GM18511 (cell line): ENCODE measurements around the gene SNX9.
A peak's percentile ranks its signal among the peaks of the same experiment; 100 is the strongest.
"Not testable (repeated sequence)": the region's sequence is repeated elsewhere in the genome, so short reads cannot be mapped to it uniquely, and the experiment has no call there.

ENCODE experiments used
- ATAC-seq: cut with Tn5 transposase; IDR thresholded peaks from one replicate; pipeline ENCODE4 v1.9.1; 2021; ENCODE audit warnings: mild to moderate bottlenecking, moderate library complexity; ENCODE audit not compliant: unreplicated experiment

The SNX9 gene

GRCh38 chr6:157853902-157854502, 31.0 kb downstream of the SNX9 start:
- no peak for ATAC-seq

- ATAC-seq: no peak
Observed at GRCh38 chr6:157855325-157855724, 32.3 kb downstream of the SNX9 start.

DNA sequence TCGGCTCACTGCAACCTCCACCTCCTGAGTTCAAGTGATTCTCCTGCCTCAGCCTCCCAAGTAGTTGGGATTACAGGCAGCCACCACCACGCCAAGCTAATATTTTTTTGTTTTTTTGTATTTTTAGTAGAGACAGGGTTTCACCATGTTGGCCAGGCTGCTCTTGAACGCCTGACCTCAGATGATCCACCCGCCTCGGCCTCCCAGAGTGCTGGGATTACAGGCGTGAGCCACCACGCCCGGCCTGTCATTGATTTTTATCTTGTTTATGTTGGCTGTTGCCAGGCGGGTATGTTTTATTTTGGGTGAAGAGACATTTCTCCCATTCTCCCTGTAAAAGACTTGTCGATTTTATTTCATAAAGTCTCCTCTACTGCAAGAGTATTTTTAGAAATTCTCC, 32.8 kb downstream of the SNX9 start:
- not testable (repeated sequence) for ATAC-seq

DNA sequence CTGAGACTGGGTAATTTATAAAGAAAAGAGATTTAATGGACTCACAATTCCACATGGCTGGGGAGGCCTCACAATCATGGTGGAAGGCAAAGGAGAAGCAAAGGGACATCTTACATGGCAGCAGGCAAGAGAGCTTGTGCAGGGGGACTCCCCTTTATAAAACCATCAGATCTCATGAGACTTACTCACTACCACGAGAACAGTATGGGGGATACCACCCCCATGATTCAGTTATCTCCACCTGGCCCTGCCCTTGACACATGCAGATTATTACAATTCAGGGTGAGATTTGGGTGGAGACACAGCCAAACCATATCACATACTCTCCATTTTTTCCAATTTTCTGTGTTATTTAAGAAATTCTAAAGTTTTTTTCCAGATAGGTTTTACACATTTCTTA, 35.6 kb downstream of the SNX9 start:
- not testable (repeated sequence) for ATAC-seq

DNA sequence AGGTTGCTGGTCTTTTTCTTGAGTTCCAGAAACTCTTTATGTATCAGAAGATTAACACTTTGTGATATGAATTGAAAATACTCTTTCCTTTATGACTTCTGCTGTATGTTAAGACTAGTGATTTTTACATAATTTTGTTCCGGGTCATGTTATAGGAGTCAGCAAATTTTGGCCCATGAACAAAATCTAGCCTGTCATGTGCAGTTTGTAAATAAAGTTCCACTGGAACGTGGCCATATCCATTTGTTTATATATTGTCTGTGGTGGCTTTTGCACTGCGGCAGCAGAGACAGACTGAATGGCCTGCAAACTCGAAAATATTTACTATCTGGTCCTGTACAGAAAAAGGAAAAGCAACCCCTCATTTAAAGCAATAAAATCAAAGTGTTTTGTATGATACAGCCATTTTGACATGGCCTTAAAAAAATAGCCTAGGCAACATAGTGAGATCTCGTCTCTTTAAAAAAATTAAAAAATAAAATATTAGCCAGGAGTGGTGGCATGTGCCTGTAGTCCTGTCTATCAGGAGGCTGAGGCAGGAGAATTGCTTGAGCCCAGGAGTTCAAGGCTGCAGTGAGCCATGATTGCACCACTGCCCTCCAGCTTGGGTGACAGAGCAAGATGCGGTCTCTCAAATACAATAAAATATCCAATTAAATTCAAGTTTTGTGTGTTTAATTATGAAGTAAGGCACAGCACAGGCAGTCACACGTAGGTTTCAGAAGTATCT, 36.9 kb downstream of the SNX9 start:
- no peak for ATAC-seq

GRCh38 chr6:157860505-157860991, 37.5 kb downstream of the SNX9 start:
- ATAC-seq: no peak

DNA sequence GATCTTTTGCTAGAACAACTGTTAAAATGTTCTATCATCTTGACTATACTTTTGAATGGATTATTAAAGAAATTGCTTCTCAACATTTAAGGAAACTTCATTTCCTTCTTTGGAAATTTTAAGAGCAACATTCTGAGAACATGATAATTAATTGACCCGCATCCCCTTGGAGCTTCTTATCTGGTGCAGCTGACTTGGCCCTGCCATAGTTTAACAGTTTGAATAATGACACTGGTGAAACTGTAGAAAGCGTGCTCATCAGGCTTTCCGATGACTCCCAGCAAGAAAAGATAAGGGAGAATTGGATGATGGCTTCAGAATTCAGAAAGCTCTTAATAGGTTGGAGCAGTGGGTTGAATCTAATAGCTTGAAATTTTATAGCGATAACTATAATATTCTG, 38.1 kb downstream of the SNX9 start:
- no peak for ATAC-seq

DNA sequence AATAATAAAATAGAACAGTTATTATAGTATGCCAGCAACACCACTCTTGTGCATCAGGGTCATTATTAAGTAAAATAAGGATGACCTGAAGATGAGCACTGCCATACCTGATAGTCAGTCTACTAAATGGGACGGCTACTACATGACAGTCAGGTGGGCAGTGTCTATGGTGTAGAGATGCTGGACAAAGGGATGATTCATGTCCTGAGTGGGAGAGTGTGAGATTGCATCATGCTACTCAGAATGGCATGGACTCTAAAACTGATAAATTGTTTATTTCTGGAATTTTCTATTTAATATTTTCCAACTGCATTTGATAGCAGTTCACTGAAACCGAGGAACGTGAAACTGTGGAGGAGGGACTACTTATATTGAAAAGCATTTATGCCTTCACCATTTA, 38.8 kb downstream of the SNX9 start:
- ATAC-seq: no peak

DNA sequence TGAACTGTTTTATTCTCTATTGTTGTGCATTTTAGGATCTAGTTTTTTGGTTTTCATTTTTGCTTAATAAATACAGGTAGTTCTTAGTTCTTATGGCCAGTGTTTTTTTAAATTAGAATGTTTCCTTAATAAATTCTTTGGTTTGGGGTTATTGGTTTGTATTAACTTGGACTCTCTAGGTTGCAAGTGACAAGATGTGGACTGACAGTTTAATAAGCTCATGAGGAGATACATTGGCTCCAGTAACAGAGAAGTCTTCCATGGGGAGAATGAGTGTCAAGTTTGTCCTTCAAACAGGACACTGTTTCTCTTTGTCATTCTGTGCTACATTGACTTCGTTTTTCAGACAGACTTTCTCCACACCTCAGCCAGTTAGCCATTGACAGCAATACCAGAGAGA, 39.7 kb downstream of the SNX9 start:
- no peak for ATAC-seq

DNA sequence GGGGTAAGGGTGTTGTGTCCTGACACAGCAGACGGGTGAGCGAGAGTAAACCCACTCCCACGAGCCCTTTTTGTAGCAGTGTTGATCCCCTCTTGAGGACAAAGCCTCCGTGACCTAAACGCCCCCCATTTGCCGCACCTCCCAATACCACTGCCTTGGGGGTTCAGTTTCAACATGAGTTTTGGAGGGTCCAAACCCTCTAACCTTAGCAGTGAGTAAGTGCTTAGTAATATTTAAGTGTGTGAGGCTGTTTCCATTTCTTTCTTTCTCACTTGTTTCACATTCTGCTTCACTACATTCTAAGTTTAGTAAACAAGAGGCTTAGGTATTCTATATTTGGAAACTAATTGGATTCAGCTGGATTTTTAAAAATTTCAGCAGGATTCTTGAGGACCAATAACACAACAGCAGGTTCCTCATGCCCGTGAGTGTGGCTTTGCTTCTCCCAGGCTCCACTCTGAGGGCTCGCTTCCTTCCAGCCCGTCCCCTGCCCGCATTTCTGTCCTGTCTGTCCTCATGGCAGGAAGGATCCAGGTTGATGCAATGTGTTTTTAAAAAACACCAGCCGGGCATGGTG, 41.2 kb downstream of the SNX9 start:
- ATAC-seq: no peak

DNA sequence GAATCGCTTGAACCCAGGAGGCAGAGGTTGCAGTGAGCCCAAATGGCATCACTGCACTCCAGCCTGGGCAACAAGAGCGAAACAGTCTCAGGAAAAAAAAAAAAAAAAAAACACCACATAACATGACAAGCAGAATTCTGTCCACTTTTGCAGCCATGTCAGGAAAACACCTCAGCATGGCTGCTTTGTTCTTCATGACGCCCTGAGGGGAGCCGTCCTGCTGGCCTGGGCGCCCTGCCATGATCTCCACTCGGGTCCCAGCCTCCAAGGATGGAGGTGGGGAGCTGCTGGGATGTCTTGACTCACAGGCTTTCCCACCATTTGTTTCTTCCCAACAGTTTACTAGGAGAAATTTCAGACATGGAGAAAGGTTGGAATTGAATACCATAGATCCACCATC, 42.2 kb downstream of the SNX9 start:
- ATAC-seq: no peak

DNA sequence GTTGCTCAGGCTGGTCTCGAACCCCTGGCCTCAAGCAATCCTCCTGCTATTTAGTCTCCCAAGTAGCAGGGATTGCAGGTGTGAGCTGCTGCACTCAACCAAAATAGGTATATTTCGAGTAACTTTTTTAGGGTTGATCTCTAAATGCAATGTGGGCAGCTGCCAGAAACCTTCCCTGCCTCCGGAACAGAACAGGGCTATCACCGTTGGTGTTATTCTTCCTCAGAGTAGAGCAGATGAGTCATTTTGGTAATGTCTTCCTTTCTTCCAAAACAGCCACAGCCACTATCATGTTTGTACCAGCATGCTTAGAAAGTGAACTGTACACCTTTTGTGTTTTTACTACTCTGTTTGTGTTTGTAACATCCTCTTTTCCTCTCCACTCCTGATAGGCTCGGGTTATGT, 44.1 kb downstream of the SNX9 start:
- ATAC-seq: no peak

DNA sequence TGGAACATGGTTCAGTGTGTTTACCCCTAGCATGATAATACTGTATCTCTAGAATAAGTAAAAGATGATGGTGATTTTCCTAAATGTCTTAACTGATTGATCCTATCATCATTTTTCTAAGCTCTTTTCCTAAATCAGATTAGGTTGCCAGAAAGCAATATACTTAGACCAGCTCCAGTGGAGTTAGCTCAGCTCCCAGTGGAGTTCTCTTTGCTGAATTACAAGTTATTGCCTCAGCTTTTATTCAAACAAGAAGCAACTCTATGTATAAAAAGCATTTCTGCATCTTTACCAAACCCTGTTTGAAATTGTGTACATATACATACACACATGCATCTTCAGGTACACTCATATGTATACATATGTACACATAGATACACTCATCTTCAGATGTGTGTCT, 44.9 kb downstream of the SNX9 start:
- no peak for ATAC-seq

- no peak for ATAC-seq
Observed at GRCh38 chr6:157868835-157869234, 45.8 kb downstream of the SNX9 start.

DNA sequence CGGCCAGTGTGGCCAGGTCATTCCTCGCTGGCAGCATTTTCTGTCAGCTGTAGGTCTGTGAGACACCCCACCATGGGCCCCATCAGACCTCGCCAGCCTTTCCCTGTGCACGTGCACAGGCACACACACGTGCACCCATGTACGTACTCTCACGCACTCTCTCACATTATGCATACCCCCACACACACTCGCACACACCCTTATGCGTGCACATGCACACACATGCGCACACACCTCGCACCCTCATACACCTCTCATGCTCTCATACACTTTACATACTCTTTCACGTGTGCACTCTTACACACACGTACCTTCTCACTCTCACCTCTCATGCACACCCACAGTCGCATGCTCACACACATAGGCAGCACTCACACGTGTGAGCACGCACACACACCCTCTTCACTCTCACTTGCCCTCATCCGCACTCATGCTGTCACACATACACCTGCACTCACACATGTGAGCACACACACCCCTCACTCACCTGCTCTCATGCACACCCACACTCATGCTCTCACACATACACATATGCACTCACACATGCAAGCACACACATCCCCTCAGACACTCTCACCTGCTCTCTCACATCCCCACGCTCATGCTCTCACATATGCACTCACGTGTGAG, 46.7 kb downstream of the SNX9 start:
- no peak for ATAC-seq

DNA sequence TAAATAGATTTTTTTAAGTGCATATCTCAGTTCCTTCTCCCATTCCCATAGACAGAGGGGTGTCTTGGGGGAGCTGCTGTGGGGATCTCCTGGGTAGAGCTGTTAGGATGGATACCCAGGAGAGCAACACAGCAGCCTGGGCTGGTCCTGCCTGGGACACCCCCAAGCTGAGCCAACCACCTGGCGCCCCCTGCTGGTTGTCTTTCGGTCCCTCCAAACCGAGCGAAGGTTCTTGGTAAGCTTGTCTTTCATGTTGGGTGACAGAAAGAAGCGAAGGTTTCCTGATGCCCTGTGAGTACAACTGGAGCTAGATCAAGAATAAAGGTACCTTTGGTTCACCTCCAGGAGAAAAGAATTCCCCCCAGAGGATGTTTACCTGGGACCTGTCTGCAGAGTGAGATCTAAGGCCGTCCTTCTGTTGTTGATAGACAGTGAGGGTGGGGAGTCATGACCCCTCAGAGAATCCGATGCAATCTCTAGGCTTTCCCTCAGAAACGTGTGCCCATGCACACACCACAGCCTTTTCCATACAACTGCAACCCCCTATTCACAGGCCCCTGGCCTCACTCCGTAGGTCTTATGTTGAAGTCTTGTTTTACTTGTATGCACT, 50.8 kb downstream of the SNX9 start:
- ATAC-seq: peak; percentile 68

GRCh38 chr6:157877149-157877548, 54.1 kb downstream of the SNX9 start:
- no peak for ATAC-seq

- ATAC-seq: no peak
Observed at GRCh38 chr6:157877573-157878438, 54.8 kb downstream of the SNX9 start.

GRCh38 chr6:157879034-157879872, 56.2 kb downstream of the SNX9 start:
- peak; percentile 88 for ATAC-seq

DNA sequence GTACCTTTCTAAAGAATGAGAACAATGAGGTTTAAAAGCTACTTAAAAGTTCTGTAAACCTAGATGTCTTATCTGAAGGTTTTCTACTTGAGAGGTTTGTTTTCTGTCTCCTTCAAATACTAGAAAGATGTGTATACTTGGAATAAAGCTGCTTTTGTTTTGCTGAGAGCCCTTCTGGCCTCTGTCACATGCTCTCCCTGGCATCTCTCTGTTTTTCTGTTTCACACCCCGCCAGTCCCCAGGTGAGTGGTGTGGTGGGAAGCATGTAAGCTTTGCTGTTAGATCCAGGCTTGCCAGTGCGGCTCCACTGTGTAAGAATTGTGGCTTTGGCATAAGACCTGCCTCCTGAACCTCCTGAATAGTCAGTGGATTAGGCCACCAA, 56.8 kb downstream of the SNX9 start:
- ATAC-seq: peak; percentile 51
